Smooth muscle cell (in vitro differentiated cells): ENCODE results near the gene PNPLA2. TPM values are rescaled to one million over a fixed set of nuclear protein-coding genes. Genes with fewer than 3 reads are reported as not detected.

Source experiments
- DNase-seq: peaks from one replicate; lab custom pipeline; 2025; ENCODE audit not compliant: unreplicated experiment; lab: John Stamatoyannopoulos, UW
- H2AFZ ChIP-seq: fragments of 200-600 bp; sonication (generic); 2 replicates; pipeline ENCODE4 v1.6.0; 2016; ENCODE audit warnings: antibody characterized with exemption, low read depth, mild to moderate bottlenecking
- H3F3A ChIP-seq: fragments of 200-600 bp; sonication (generic); 2 replicates; pipeline ENCODE4 v1.6.0; 2017; ENCODE audit warnings: antibody characterized with exemption, low read depth
- H3K27ac ChIP-seq: fragments of 200-600 bp; sonication (generic); 2 replicates; pipeline ENCODE4 v1.5.1; 2016; ENCODE audit warnings: low read depth, mild to moderate bottlenecking
- H3K27me3 ChIP-seq: fragments of 200-600 bp; sonication (generic); 2 replicates; pipeline ENCODE4 v1.6.1; 2016; ENCODE audit warnings: low read depth, mild to moderate bottlenecking
- H3K36me3 ChIP-seq: fragments of 200-600 bp; sonication (generic); 2 replicates; pipeline ENCODE4 v1.5.1; 2016; ENCODE audit warnings: low read depth
- H3K4me1 ChIP-seq: fragments of 200-600 bp; sonication (generic); 2 replicates; pipeline ENCODE4 v1.5.1; 2016; ENCODE audit warnings: low read depth
- H3K4me2 ChIP-seq: fragments of 200-600 bp; sonication (generic); 2 replicates; pipeline ENCODE4 v1.6.0; 2016; ENCODE audit warnings: mild to moderate bottlenecking
- H3K4me3 ChIP-seq: fragments of 200-600 bp; sonication (generic); 2 replicates; pipeline ENCODE4 v1.5.1; 2016; ENCODE audit warnings: mild to moderate bottlenecking
- H3K79me2 ChIP-seq: fragments of 200-600 bp; sonication (generic); 2 replicates; pipeline ENCODE4 v1.6.0; 2016; ENCODE audit warnings: low read depth, mild to moderate bottlenecking
- H3K9ac ChIP-seq: fragments of 200-600 bp; sonication (generic); 2 replicates; pipeline ENCODE4 v1.6.0; 2016; ENCODE audit warnings: low read depth
- H3K9me3 ChIP-seq: fragments of 200-600 bp; sonication (generic); replicated peaks from 2 replicates; pipeline ENCODE4 v1.5.1; 2016; ENCODE audit warnings: low read depth
- H4K20me1 ChIP-seq: fragments of 200-600 bp; sonication (generic); 2 replicates; pipeline ENCODE4 v1.6.0; 2016; ENCODE audit warnings: low read depth
- WGBS: methylation state at CpG from one replicate; pipeline ENCODE4 v1.1.7; 2016; ENCODE audit warnings: low lambda C conversion rate; 5-methylcytosine and 5-hydroxymethylcytosine counted together
- polyA plus RNA-seq: library from polyadenylated mRNA; unstranded; fragments of >200 nt; fragmentation: Nextera tagmentation; extraction: Ambion mirVana; gene quantifications from 2 replicates; pipeline ENCODE4 v1.2.1, GENCODE V29; 2016
- total RNA-seq: library from RNA; depleted of rRNA; stranded (reverse); fragments of >200 nt; gene quantifications from 2 replicates; pipeline ENCODE4 v1.2.3, GENCODE V29; 2014
- TF ChIP-seq, protein P1 (sequence below): fragments of 200-600 bp; sonication (generic); IDR thresholded peaks from 2 replicates; pipeline ENCODE4 v1.5.1; 2017; ENCODE audit warnings: borderline replicate concordance, mild to moderate bottlenecking, antibody characterized with exemption; ENCODE audit not compliant: insufficient read depth, poor library complexity, severe bottlenecking

PNPLA2 gene
- total and polyA plus RNA-seq, 2 experiments from 2014 or later: 12.4 to 26.4 TPM

DNA sequence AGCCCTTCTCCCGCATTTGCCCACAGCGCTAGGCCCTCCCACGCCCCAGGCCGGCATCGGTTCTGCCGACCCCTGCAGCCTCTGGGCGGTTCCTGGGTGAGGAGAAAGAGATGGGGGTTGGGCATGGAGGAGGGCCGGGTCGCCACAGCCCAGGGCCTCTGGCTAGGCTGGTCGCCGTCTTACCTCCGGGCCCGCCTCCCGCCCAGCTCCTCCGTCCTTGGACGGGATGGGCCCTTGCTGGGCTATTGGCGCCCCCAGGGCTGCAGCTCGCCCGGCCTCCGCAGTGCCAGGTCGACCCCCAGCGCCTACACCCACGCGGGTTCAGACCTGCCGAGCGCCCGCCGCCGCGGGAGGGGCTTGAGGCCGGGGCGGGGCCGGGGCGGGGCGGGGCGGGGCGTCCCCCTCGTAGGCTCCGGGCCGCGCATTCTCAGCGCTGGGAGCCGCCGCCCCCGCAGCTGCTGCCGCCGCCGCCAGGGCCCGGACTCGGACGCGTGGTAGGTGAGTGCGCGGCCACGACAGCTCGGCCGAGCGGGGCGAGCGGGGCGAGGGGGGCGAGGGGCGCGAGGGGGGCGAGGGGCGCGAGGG lies 13.9 kb downstream of the PNPLA2 start, which contains the start of gene CD151:
Gene CD151 (plus strand): TSS at position 424 of the 585 bp plus-strand sequence. CDS start 3,118 bp downstream, outside the sequence.
- peak within 1 kb of the TSS; percentile 97 for H3K4me2 ChIP-seq
- H3K9me3 ChIP-seq: no peaks in the 10 kb centered on the region
- peaks cover 14% of the 10 kb centered on the region for H3F3A ChIP-seq
- no peak within 1 kb of the TSS for H2AFZ ChIP-seq
- H3K4me1 ChIP-seq: peaks cover 41% of the 10 kb centered on the region
- TF ChIP-seq, protein P1, sequence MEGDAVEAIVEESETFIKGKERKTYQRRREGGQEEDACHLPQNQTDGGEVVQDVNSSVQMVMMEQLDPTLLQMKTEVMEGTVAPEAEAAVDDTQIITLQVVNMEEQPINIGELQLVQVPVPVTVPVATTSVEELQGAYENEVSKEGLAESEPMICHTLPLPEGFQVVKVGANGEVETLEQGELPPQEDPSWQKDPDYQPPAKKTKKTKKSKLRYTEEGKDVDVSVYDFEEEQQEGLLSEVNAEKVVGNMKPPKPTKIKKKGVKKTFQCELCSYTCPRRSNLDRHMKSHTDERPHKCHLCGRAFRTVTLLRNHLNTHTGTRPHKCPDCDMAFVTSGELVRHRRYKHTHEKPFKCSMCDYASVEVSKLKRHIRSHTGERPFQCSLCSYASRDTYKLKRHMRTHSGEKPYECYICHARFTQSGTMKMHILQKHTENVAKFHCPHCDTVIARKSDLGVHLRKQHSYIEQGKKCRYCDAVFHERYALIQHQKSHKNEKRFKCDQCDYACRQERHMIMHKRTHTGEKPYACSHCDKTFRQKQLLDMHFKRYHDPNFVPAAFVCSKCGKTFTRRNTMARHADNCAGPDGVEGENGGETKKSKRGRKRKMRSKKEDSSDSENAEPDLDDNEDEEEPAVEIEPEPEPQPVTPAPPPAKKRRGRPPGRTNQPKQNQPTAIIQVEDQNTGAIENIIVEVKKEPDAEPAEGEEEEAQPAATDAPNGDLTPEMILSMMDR: no peak
- H3K36me3 ChIP-seq: no peaks in the 10 kb centered on the region
- H3K79me2 ChIP-seq: peaks cover 28% of the 10 kb centered on the region
- H4K20me1 ChIP-seq: peaks cover 70% of the 10 kb centered on the region
- H3K27ac ChIP-seq: peak within 1 kb of the TSS; percentile 90
- DNase-seq: peak; percentile 70
- H3K9ac ChIP-seq: peak within 1 kb of the TSS; percentile 92
- H3K27me3 ChIP-seq: peaks cover 38% of the 10 kb centered on the region
- peak within 1 kb of the TSS; percentile 73 for H3K4me3 ChIP-seq
- 1% methylated on average over 23 of the region's 67 CpGs for WGBS

DNA sequence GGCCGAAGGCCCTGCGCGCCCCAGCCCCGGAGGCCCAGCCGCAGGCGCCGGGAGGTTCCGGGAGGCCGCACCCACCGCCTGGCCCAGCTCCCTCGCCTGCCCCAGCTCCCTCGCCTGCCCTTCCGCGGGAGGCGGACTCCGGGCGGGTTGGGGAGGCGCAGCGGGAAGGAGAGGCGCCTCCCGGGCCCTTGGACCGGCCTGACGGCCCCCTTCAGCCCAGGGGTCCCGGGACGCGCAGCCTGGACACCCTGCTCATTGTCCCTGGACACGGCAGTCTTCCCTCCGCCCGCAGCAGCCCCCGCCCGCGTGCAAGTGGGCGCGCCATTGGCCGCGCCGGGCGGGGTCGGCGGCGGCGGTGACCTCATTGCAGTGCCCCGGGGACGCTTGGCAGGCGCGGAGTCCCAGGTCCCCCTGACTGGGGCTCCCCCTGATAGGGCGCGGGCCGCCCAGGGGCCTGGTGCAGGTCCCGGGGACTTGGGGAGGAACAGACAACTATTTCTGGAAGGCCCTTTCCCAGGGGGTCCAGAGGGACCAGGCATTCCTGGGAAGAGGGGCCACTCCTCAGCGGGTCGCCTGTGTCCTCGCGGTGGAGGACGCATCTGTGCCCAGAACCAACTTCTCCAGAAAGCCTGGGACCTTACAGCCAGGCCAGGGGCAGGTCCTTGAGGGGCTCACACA lies 14.5 kb downstream of the PNPLA2 start:
- Histone ChIP-seq H4K20me1 (peaks cover 74% of the 10 kb centered on the region), H3K9ac (peak overlapping the region; percentile 92), H3K79me2 (peaks cover 28% of the 10 kb centered on the region), H3K4me2 (peak overlapping the region; percentile 97), H3F3A (peaks cover 18% of the 10 kb centered on the region), H2AFZ (no peak overlapping the region), H3K27ac (peak overlapping the region; percentile 90), H3K4me3 (peak overlapping the region; percentile 73), H3K4me1 (peaks cover 38% of the 10 kb centered on the region), H3K36me3 (no peaks in the 10 kb centered on the region), H3K9me3 (no peaks in the 10 kb centered on the region), H3K27me3 (peaks cover 31% of the 10 kb centered on the region)
- DNase-seq: peak; percentile 71
- WGBS: under 1% methylated on average over 33 of the region's 55 CpGs
- TF ChIP-seq, protein P1: no peak

DNA sequence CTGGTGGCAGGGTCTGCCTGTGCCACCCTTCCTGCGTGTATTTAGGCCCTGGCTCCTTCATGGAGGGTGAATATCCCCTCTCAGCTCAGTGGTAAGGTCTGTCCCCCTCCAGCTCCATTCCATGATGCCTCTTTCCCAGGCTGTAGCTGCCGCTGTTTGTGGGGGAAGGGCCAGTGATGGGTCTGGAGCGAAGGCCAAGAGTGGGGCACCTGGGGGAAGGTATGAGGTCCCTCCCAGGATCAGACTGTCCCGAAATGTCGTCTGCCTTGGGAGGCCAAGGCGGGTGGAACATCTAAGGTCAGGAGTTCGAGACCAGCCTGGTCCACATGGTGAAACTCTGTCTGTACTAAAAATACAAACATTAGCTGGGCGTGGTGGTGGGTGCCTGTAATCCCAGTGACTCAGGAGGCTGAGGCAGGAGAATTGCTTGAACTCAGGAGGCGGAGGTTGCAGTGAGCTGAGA lies 15.2 kb downstream of the PNPLA2 start:
- no peak for DNase-seq
- Histone ChIP-seq H3K79me2 (peaks cover 28% of the 10 kb centered on the region), H3F3A (peaks cover 18% of the 10 kb centered on the region), H3K9ac (peak overlapping the region; percentile 92), H3K27ac (peak overlapping the region; percentile 90), H3K9me3 (no peaks in the 10 kb centered on the region), H2AFZ (no peak overlapping the region), H3K4me1 (peaks cover 35% of the 10 kb centered on the region), H3K4me3 (peak overlapping the region; percentile 73), H4K20me1 (peaks cover 74% of the 10 kb centered on the region), H3K36me3 (no peaks in the 10 kb centered on the region), H3K4me2 (peak overlapping the region; percentile 97), H3K27me3 (peaks cover 25% of the 10 kb centered on the region)
- WGBS: 36% methylated on average over 9 of the region's 9 CpGs
- TF ChIP-seq, protein P1: no peak
